ENCODE data around the gene CYTH2.

GRCh38 chr19:48491793-48492123 lies 22.6 kb downstream of the CYTH2 start:
- TF ChIP-seq KAT7 (CRISPR knock-in tag; IDR thresholded peaks at IDR 0.05; ENCODE audit: borderline replicate concordance) (no peak), HMGXB4 (CRISPR knock-in tag; IDR thresholded peaks at IDR 0.05) (no peak), SP1 (CRISPR knock-in tag; conservative IDR thresholded peaks at IDR 0.05) (no peak), ELF4 (CRISPR knock-in tag; IDR thresholded peaks at IDR 0.05; ENCODE audit: low read depth) (no peak), CTCF (IDR thresholded peaks at IDR 0.05) (no peak), USF1 (CRISPR knock-in tag; IDR thresholded peaks at IDR 0.05) (no peak), PRDM15 (CRISPR knock-in tag; IDR thresholded peaks at IDR 0.05) (no peak)

All from WTC11 (cell line).